Prostate gland (tissue), 2 donors: ENCODE results near the gene FRMPD4. TPM values are rescaled to one million over a fixed set of nuclear protein-coding genes. Genes with fewer than 3 reads are reported as not detected.

Source experiments
- DNase-seq: peaks from one replicate; pipeline ENCODE4 v3.0.0-alpha.2; 2019; ENCODE audit warnings: low spot score
- H3K27ac ChIP-seq, 2 donors: fragments of 200-600 bp; sonication (generic); 2 replicates each; pipeline ENCODE4 v1.5.1; 2017 to 2019
- H3K27me3 ChIP-seq: fragments of 200-600 bp; sonication (generic); replicated peaks from 2 replicates; pipeline ENCODE4 v1.5.1; 2019; ENCODE audit not compliant: insufficient read depth
- H3K36me3 ChIP-seq, 2 donors: fragments of 200-600 bp; sonication (generic); 1 replicate in 1 of 2; 2 replicates in 1 of 2; pipeline versions ENCODE4 v1.5.1 to v1.8.1; 2017 to 2019
- H3K4me1 ChIP-seq: fragments of 200-600 bp; sonication (generic); replicated peaks from 2 replicates; pipeline ENCODE4 v1.5.1; 2019
- H3K4me3 ChIP-seq, 2 donors: fragments of 200-600 bp; sonication (generic); 2 replicates each; pipeline ENCODE4 v1.5.1; 2017 to 2019
- H3K9me3 ChIP-seq: fragments of 200-600 bp; sonication (generic); 2 replicates; pipeline ENCODE4 v1.5.1; 2017
- POLR2A ChIP-seq: fragments of 450-650 bp; IDR thresholded peaks from one replicate; pipeline ENCODE4 v1.6.1; 2016; ENCODE audit warnings: antibody characterized with exemption, mild to moderate bottlenecking
- POLR2AphosphoS5 ChIP-seq: sonication (generic); formaldehyde crosslinking; IDR thresholded peaks from one replicate; pipeline ENCODE4 v1.6.1; 2017; ENCODE audit warnings: antibody characterized with exemption
- WGBS: methylation state at CpG from one replicate; pipeline ENCODE4 v1.1.5; 2018; 5-methylcytosine and 5-hydroxymethylcytosine counted together
- intact Hi-C: fragments of 100-400 bp; cut with DNase I; formaldehyde crosslinking; loops from one replicate; pipeline ENCODE4 v1.14.2; 2022
- total RNA-seq, 2 donors: library from RNA; depleted of rRNA; stranded (reverse); fragments of >200 nt; gene quantifications; one replicate each; pipeline ENCODE4 v1.1.0, GENCODE V29; 2016
- TF ChIP-seq, protein P1 (sequence below), 4 experiments: fragments of 200-600 bp in 2 of 4; fragments of 450-650 bp in 2 of 4; sonication (generic) in 2 of 4; IDR thresholded peaks; 1 replicate in 3 of 4; 2 replicates in 1 of 4; pipeline ENCODE4 v1.5.1; 2016 to 2019; ENCODE audit warnings: antibody characterized with exemption in 4 of 4, mild to moderate bottlenecking in 2 of 4, moderate library complexity in 2 of 4

FRMPD4 gene
- total RNA-seq, 2 donors from 2014 or later, result 0.09 to 1.2 TPM

DNA sequence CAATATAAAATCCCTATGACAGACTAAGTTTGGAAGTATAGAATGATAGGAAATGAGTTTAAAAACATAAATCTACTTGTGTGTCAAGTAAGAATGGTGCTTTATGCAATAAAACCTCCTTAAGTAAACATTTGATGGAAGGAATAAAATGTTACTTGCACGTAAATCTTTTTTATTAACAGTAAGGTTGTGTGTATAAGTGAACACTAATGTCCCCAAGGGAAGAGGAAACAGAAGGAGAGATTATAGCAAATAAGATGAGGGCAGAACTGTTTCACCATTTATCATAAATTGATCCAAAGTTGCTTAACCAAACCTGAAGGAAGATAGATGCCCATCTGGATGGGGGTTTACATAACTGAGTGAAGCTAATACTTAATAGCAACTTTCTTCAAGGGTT, 86.8 kb downstream of the FRMPD4 start:
- 26% methylated on average over 1 of the region's 1 CpG for WGBS
- no peak overlapping the region for H3K27ac ChIP-seq
- TF ChIP-seq POLR2AphosphoS5 (no peak), POLR2A (no peak)
- TF ChIP-seq, protein P1, sequence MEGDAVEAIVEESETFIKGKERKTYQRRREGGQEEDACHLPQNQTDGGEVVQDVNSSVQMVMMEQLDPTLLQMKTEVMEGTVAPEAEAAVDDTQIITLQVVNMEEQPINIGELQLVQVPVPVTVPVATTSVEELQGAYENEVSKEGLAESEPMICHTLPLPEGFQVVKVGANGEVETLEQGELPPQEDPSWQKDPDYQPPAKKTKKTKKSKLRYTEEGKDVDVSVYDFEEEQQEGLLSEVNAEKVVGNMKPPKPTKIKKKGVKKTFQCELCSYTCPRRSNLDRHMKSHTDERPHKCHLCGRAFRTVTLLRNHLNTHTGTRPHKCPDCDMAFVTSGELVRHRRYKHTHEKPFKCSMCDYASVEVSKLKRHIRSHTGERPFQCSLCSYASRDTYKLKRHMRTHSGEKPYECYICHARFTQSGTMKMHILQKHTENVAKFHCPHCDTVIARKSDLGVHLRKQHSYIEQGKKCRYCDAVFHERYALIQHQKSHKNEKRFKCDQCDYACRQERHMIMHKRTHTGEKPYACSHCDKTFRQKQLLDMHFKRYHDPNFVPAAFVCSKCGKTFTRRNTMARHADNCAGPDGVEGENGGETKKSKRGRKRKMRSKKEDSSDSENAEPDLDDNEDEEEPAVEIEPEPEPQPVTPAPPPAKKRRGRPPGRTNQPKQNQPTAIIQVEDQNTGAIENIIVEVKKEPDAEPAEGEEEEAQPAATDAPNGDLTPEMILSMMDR (IDR thresholded peaks at IDR 0.05), result no peak

DNA sequence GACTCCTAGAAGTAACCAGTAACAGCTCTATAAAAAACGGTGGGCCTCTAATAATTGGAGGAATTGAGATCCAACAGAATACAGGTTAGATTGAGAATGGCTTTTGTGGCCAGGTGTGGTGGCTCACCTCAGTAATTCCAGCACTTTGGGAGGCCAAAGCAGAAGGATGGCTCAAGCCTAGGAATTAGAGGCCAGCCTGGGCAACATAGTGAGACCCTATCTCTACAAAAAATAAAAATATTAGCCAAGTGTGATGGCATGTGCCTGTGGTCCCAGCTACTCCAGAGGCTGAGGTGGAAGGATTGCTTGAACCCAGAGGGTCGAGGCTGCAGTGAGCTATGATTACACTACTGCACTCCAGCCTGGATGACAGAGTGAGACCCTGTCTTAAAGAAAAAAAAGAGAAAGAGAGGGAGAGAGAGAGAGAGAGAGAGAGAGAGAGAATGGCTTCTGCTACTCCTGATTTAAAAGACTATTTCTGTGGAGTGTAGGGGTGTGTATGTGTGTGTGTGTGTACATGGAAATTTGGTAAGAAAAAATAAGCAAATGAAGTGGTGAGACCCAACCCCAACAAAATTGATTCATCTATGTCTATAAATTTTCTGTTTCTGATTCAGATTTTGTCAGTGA, 89.3 kb downstream of the FRMPD4 start:
- intact Hi-C loops, result no loop called here

More for the DNA sequence above, 86.8 kb downstream of the FRMPD4 start:
- DNase-seq, result no peak
- intact Hi-C loops, result no loop called here
- H3K4me1 ChIP-seq, result no peaks in the 10 kb centered on the region
- H3K27me3 ChIP-seq, result no peaks in the 10 kb centered on the region
- H3K4me3 ChIP-seq, result no peak overlapping the region
- H3K36me3 ChIP-seq, result no peaks in the 10 kb centered on the region
- no peaks in the 10 kb centered on the region for H3K9me3 ChIP-seq

DNA sequence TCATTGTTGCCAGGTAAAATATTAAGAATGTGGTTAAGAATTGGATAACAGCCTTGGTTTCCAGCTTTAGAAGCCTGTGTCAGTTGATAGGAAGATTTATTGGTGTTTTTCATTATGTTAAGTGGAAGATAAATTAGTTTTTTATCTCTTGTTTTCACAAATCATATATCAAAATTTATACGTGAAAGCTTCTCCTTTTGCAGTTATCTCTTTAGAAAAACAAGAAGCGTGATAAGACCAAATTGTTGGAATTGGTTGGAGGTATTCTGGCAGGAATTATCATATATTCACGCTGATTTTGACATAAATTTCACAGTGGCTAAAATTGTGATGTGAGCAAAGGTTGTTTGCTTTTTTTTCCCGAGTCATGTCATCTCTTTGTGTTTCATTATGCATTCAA, 90.6 kb downstream of the FRMPD4 start:
- WGBS, result 75% methylated on average over 4 of the region's 4 CpGs
- TF ChIP-seq, protein P1 (IDR thresholded peaks at IDR 0.05), result no peak
- TF ChIP-seq POLR2AphosphoS5, result no peak
- no peak for TF ChIP-seq POLR2A
- H3K27ac ChIP-seq, result no peak overlapping the region
- no peaks in the 10 kb centered on the region for H3K36me3 ChIP-seq
- no peaks in the 10 kb centered on the region for H3K27me3 ChIP-seq
- H3K9me3 ChIP-seq, result no peaks in the 10 kb centered on the region
- intact Hi-C loops, result no loop called here
- H3K4me3 ChIP-seq, result no peak overlapping the region
- DNase-seq, result no peak
- no peaks in the 10 kb centered on the region for H3K4me1 ChIP-seq

More for the DNA sequence above, 89.3 kb downstream of the FRMPD4 start:
- Histone ChIP-seq H3K27ac (no peak overlapping the region), H3K27me3 (no peaks in the 10 kb centered on the region), H3K9me3 (no peaks in the 10 kb centered on the region), H3K4me3 (no peak overlapping the region), H3K36me3 (no peaks in the 10 kb centered on the region), H3K4me1 (no peaks in the 10 kb centered on the region)
- DNase-seq, result no peak
- no peak for TF ChIP-seq POLR2A
- WGBS, result 66% methylated on average over 2 of the region's 2 CpGs

DNA sequence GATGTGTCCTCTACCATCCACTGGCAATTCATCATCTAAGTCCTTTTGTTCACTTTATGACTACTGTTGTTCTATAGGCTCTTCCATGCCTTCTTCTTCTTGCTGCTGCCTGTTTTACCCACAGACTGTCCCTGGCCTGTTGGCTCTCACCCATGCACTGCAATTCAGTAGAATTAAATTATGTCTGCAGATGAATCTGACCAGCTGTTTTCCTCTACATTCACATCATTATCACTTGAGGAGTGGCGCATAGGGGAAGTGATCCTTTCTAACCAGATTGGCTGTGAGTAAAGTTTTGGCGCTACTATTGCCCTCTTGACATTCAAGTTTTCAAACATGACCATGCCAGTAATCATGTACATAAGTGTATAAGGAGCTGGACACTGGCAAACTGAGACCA, 91.7 kb downstream of the FRMPD4 start:
- Histone ChIP-seq H3K4me3 (no peak overlapping the region), H3K27me3 (no peaks in the 10 kb centered on the region), H3K36me3 (no peaks in the 10 kb centered on the region), H3K9me3 (no peaks in the 10 kb centered on the region), H3K4me1 (no peaks in the 10 kb centered on the region), H3K27ac (no peak overlapping the region)
- TF ChIP-seq, protein P1 (IDR thresholded peaks at IDR 0.05), result no peak
- TF ChIP-seq POLR2A (no peak), POLR2AphosphoS5 (no peak)
- 96% methylated on average over 2 of the region's 2 CpGs for WGBS
- intact Hi-C loops, result no loop called here
- no peak for DNase-seq

DNA sequence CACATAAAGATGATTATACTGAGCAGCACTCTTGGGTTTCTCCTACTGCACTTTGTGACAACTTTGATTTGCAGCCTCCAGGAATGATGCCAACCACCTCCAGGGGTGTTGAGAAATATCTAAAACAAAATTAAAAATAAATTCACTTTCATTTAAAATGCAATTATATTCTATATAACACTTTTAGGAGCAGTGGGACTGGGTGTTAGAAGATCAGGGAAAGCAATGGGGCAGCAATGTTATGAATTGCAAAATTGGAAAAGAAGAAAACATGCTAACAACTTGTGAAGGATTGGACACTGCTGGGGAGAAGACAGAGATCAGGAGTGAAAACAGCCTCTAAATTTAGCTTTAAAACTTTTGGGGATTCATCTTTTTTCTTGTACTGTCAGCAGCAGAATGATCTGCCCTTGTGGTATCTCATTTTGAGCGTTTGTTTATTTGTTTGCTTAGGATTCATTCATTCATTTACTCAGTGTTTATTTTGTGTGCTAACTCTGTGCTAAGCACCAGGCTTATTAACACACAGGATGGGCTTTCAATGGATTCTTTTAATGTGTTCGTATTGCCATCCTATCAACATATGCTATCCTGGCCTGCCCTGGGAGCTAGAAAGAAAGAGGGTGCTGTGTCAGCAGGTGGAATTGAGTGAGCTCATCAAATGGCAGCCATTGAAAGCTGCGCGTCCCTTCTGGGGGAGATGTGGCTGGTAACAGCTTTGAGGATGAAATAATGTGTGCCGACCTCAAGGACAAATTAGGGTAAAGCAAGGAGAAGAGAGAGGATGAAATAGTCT, 96.5 kb downstream of the FRMPD4 start:
- no peaks in the 10 kb centered on the region for H3K9me3 ChIP-seq
- TF ChIP-seq POLR2AphosphoS5 (no peak), POLR2A (no peak)
- TF ChIP-seq, protein P1 (IDR thresholded peaks at IDR 0.05), result no peak
- no peak overlapping the region for H3K27ac ChIP-seq
- no peak for DNase-seq
- no peaks in the 10 kb centered on the region for H3K4me1 ChIP-seq
- intact Hi-C loops, result no loop called here
- H3K36me3 ChIP-seq, result no peaks in the 10 kb centered on the region
- no peaks in the 10 kb centered on the region for H3K27me3 ChIP-seq
- 90% methylated on average over 5 of the region's 5 CpGs for WGBS
- no peak overlapping the region for H3K4me3 ChIP-seq
